Right cardiac atrium (tissue), 5 donors: ENCODE data around the gene SP140. TPM values are rescaled to one million over a fixed set of nuclear protein-coding genes. Genes with fewer than 3 reads are reported as not detected.

Source experiments
- ATAC-seq, 2 donors: fragments of 200-7000 bp; cut with Tn5 transposase; one replicate each; pipeline versions ENCODE4 v1.8.0 to v1.9.1; 2020; ENCODE audit warnings: moderate library complexity in 2 of 2, mild to moderate bottlenecking in 1 of 2
- DNase-seq, 3 donors: peaks; one replicate each; pipeline ENCODE4 v3.0.0-alpha.2; 2020
- H3K27ac ChIP-seq: one replicate; pipeline ENCODE4 v1.5.1; 2013; ENCODE audit warnings: mild to moderate bottlenecking, low read length, control low read depth, moderate library complexity
- H3K27me3 ChIP-seq: one replicate; pipeline ENCODE4 v1.6.1; 2013; ENCODE audit not compliant: control insufficient read depth, insufficient read depth
- H3K4me1 ChIP-seq: one replicate; pipeline ENCODE4 v1.6.1; 2013; ENCODE audit warnings: low read length; ENCODE audit not compliant: control insufficient read depth, insufficient read depth
- H3K4me3 ChIP-seq: one replicate; pipeline ENCODE4 v1.5.1; 2013; ENCODE audit warnings: low read length, control low read depth
- H3K9me3 ChIP-seq: one replicate; pipeline ENCODE4 v1.6.1; 2013; ENCODE audit warnings: low read length; ENCODE audit not compliant: control insufficient read depth
- WGBS: extraction: QIAGEN DNeasy Blood & Tissue Kit; methylation state at CpG from one replicate; pipeline ENCODE4 v1.1.7; 2013; 5-methylcytosine and 5-hydroxymethylcytosine counted together
- intact Hi-C, 4 donors: fragments of 100-400 bp; cut with DNase I; formaldehyde crosslinking; loops; one replicate each; pipeline versions ENCODE4 v1.11.0 to v1.14.0; 2022 to 2023
- long read RNA-seq, 4 donors: library from polyadenylated mRNA; unstranded; transcript quantifications; one replicate each; pipeline ENCODE4 v2.0.0, GENCODE V29; 2020 to 2021
- polyA plus RNA-seq: library from polyadenylated mRNA; stranded (reverse); fragments of 200-250 nt; gene quantifications from one replicate; pipeline ENCODE4 v1.2.3, GENCODE V29; 2013
- total RNA-seq, 4 donors: library from RNA; stranded (reverse); fragmentation: NEBNext Ultra II Directional; extraction: Animal tissue kit (Norgen Biotek cat#: 25700); gene quantifications; one replicate each; pipeline ENCODE4 v1.2.1, GENCODE V29; 2021
- donor health status: healthy with polysubstance abuse.
- donor health status: DM: no; HTN: yes; CAD: no.
- donor health status: DM: no; HTN: no; CAD: no.
- donor health status: DM: no; HTN: yes; CAD: no; lungs with severe emphysema.
- donor health status: DM: yes; HTN: yes; CAD: no.

The SP140 gene
- total RNA-seq, result 1 to 10 TPM in 1 of 4 donors, under 1 TPM in 3; 0.44 to 1.4 (median 0.75) TPM
- 0.36 TPM for polyA plus RNA-seq
- long read RNA-seq, donor 1, result 0 reads
- long read RNA-seq, donor 2, partial matches to known transcripts, result 0 of 1 reads
- long read RNA-seq, donor 2, other reads (novel, unspliced or antisense), result 1 of 1 reads
- long read RNA-seq, donor 3, partial matches to known transcripts, result 1 of 2 reads
- long read RNA-seq, donor 3, other reads (novel, unspliced or antisense), result 1 of 2 reads
- long read RNA-seq, donor 4, result 0 reads

GRCh38 chr2:230225486-230225885, at the start of gene SP140:
Gene SP140, plus strand, starts transcription at chr2:230225736. Its CDS starts 109 bp downstream, at chr2:230225845.
- H3K9me3 ChIP-seq, result no peaks in the 10 kb centered on the region
- intact Hi-C loops, result loop anchor here in 1 of 4 donors (10.0 kb wide), 1 partner anchor 99 kb away; the partner anchor contains the start of gene SP140L
- 72% methylated on average over 8 of the region's 8 CpGs for WGBS
- H3K4me1 ChIP-seq, result peaks cover 1% of the 10 kb centered on the region
- no peak within 1 kb of the TSS for H3K27ac ChIP-seq
- no peaks in the 10 kb centered on the region for H3K27me3 ChIP-seq
- H3K4me3 ChIP-seq, result no peak within 1 kb of the TSS
- ATAC-seq (peak; percentile 65 to 73), DNase-seq (peak; percentile 31 to 58 (median 57))

- no peaks in the 10 kb centered on the region for H3K9me3 ChIP-seq
- no peaks in the 10 kb centered on the region for H3K27me3 ChIP-seq
- intact Hi-C loops, result no loop called here
- H3K4me1 ChIP-seq, result no peaks in the 10 kb centered on the region
- no peak for ATAC-seq
- no peak overlapping the region for H3K27ac ChIP-seq
- 80% methylated on average over 3 of the region's 3 CpGs for WGBS
- no peak for DNase-seq
- no peak overlapping the region for H3K4me3 ChIP-seq
Observed at GRCh38 chr2:230176996-230177395, 48.5 kb upstream of the SP140 start.

GRCh38 chr2:230178546-230179485, 46.7 kb upstream of the SP140 start:
- ATAC-seq (no peak), DNase-seq (no peak)
- intact Hi-C loops, result no loop called here
- Histone ChIP-seq H3K4me3 (no peak overlapping the region), H3K4me1 (no peaks in the 10 kb centered on the region), H3K27me3 (no peaks in the 10 kb centered on the region), H3K9me3 (no peaks in the 10 kb centered on the region), H3K27ac (no peak overlapping the region)
- 89% methylated on average over 7 of the region's 7 CpGs for WGBS

- no peak overlapping the region for H3K4me3 ChIP-seq
- intact Hi-C loops, result no loop called here
- ATAC-seq, result no peak
- no peak for DNase-seq
- H3K27ac ChIP-seq, result no peak overlapping the region
- no peaks in the 10 kb centered on the region for H3K4me1 ChIP-seq
- no peaks in the 10 kb centered on the region for H3K27me3 ChIP-seq
- WGBS, result 89% methylated on average over 7 of the region's 7 CpGs
- H3K9me3 ChIP-seq, result no peaks in the 10 kb centered on the region
Observed at GRCh38 chr2:230179907-230180306, 45.6 kb upstream of the SP140 start.

- DNase-seq, result no peak
- H3K27me3 ChIP-seq, result no peaks in the 10 kb centered on the region
- no peaks in the 10 kb centered on the region for H3K9me3 ChIP-seq
- intact Hi-C loops, result no loop called here
- WGBS, result 78% methylated on average over 2 of the region's 2 CpGs
- no peak overlapping the region for H3K4me3 ChIP-seq
- no peaks in the 10 kb centered on the region for H3K4me1 ChIP-seq
- ATAC-seq, result no peak
- no peak overlapping the region for H3K27ac ChIP-seq
Observed at GRCh38 chr2:230181195-230181594, 44.3 kb upstream of the SP140 start.

GRCh38 chr2:230184727-230185578, 40.6 kb upstream of the SP140 start:
- DNase-seq, result no peak
- no peak for ATAC-seq
- H3K9me3 ChIP-seq, result no peaks in the 10 kb centered on the region
- 68% methylated on average over 10 of the region's 10 CpGs for WGBS
- intact Hi-C loops, result no loop called here
- no peaks in the 10 kb centered on the region for H3K27me3 ChIP-seq
- no peaks in the 10 kb centered on the region for H3K4me1 ChIP-seq
- no peak overlapping the region for H3K4me3 ChIP-seq
- H3K27ac ChIP-seq, result no peak overlapping the region

- intact Hi-C loops, result no loop called here
- Histone ChIP-seq H3K27me3 (no peaks in the 10 kb centered on the region), H3K9me3 (no peaks in the 10 kb centered on the region), H3K4me1 (no peaks in the 10 kb centered on the region), H3K27ac (no peak overlapping the region), H3K4me3 (no peak overlapping the region)
- DNase-seq, result no peak
- 87% methylated on average over 10 of the region's 10 CpGs for WGBS
- peak in 1 of 2 donors; percentile 28 for ATAC-seq
Observed at GRCh38 chr2:230202430-230203109, 23.0 kb upstream of the SP140 start.

GRCh38 chr2:230203110-230203676, 22.3 kb upstream of the SP140 start:
- Histone ChIP-seq H3K27ac (no peak overlapping the region), H3K4me3 (no peak overlapping the region), H3K27me3 (no peaks in the 10 kb centered on the region), H3K9me3 (no peaks in the 10 kb centered on the region), H3K4me1 (no peaks in the 10 kb centered on the region)
- 86% methylated on average over 15 of the region's 15 CpGs for WGBS
- ATAC-seq (peak; percentile 36 to 80), DNase-seq (peak; percentile 25 to 62 (median 50))
- intact Hi-C loops, result no loop called here

GRCh38 chr2:230205034-230205433, 20.5 kb upstream of the SP140 start:
- Histone ChIP-seq H3K4me3 (no peak overlapping the region), H3K27me3 (no peaks in the 10 kb centered on the region), H3K9me3 (no peaks in the 10 kb centered on the region), H3K27ac (no peak overlapping the region), H3K4me1 (no peaks in the 10 kb centered on the region)
- WGBS, result 89% methylated on average over 1 of the region's 1 CpG
- intact Hi-C loops, result no loop called here
- no peak for DNase-seq
- ATAC-seq, result no peak

- Histone ChIP-seq H3K4me1 (no peaks in the 10 kb centered on the region), H3K4me3 (no peak overlapping the region), H3K27me3 (no peaks in the 10 kb centered on the region), H3K9me3 (no peaks in the 10 kb centered on the region), H3K27ac (no peak overlapping the region)
- DNase-seq (no peak), ATAC-seq (no peak)
- WGBS, result 96% methylated on average over 2 of the region's 2 CpGs
- intact Hi-C loops, result no loop called here
Observed at GRCh38 chr2:230205721-230206120, 19.8 kb upstream of the SP140 start.
